Heart left ventricle (tissue), 13 donors: ENCODE data around the gene MAN2B2.

ENCODE experiments used
- POLR2A ChIP-seq, 2 donors: fragments of 450-650 bp; IDR thresholded peaks; one replicate each; pipeline ENCODE4 v1.6.1; 2017; ENCODE audit warnings: antibody characterized with exemption in 2 of 2, mild to moderate bottlenecking in 2 of 2, moderate library complexity in 2 of 2
- TF ChIP-seq, protein P1 (sequence below), 12 donors: fragments of 200-600 bp; sonication (generic) in 4 of 12; IDR thresholded peaks; one replicate each; pipeline versions ENCODE4 v1.5.0 to v1.8.0; 2018 to 2022; ENCODE audit warnings: antibody characterized with exemption in 12 of 12, mild to moderate bottlenecking in 5 of 12
- donor health status: ischemic (EF 13 %, LVEDD 7.1; RV severe dilation, severe dysfunction).
- donor health status: DM: no; HTN: yes; CAD: no.
- donor health status: DM: no; HTN: no; CAD: no.
- donor health status: ischemic (EF 25% LVEDD 6.9; RV normal size, moderate dysfunction).
- donor health status: ischemic (EF 25% LVEDD 5.7; RV mildly dilated, moderate dysfunction).
- donor health status: ischemic (EF 35%, LVEDD 5.7; RV mildly dilated, moderate dysfunction).
- donor health status: nonischemic (EF 11% LVEDD 7.7; RV severe dilation, severe dysfunction).
- donor health status: DM: yes; HTN: yes; CAD: no.
- donor health status: PGD.
- donor health status: ischemic (EF 29% LVEDD 5.4; RV normal size, mild dysfunction).
- donor health status: nonischemic (EF 23%, LVEDD 6.1; RV moderate dilation, normal function).

DNA sequence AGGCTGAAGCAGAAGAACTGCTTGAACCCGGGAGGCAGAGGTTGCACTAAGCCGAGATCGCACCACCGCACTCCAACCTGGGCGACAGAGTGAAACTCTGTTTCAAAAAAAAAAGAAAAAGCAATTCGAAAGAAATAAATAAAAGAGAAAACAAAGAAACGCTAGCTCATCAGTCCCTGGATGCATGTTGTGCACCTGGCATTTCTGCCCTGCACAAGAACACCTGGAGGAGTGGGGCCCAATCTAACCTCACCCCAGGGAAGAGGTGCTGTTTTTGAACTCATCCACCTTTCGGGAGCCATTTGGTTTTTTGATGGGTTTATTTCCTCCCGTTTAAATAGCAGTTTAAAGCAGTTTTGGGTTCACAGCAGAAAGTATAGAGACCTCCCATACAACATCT is 59.8 kb downstream of the MAN2B2 start:
- TF ChIP-seq, protein P1, sequence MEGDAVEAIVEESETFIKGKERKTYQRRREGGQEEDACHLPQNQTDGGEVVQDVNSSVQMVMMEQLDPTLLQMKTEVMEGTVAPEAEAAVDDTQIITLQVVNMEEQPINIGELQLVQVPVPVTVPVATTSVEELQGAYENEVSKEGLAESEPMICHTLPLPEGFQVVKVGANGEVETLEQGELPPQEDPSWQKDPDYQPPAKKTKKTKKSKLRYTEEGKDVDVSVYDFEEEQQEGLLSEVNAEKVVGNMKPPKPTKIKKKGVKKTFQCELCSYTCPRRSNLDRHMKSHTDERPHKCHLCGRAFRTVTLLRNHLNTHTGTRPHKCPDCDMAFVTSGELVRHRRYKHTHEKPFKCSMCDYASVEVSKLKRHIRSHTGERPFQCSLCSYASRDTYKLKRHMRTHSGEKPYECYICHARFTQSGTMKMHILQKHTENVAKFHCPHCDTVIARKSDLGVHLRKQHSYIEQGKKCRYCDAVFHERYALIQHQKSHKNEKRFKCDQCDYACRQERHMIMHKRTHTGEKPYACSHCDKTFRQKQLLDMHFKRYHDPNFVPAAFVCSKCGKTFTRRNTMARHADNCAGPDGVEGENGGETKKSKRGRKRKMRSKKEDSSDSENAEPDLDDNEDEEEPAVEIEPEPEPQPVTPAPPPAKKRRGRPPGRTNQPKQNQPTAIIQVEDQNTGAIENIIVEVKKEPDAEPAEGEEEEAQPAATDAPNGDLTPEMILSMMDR (IDR thresholded peaks at IDR 0.05), result no peak
- no peak for TF ChIP-seq POLR2A (IDR thresholded peaks at IDR 0.05)
